ENCODE measurements around the gene GSG1L.

The GSG1L gene

GRCh38 chr16:27966756-27967155 is 96.8 kb downstream of the GSG1L start:
- Histone ChIP-seq H3K27ac (replicated peaks) (no peak overlapping the region), H3K4me3 (replicated peaks; ENCODE audit: insufficient read depth, low read length) (no peak overlapping the region), H3K27me3 (ENCODE audit: insufficient read depth, poor library complexity, severe bottlenecking) (no peaks in the 10 kb centered on the region)
- no peak for TF ChIP-seq REST (IDR thresholded peaks at IDR 0.05; ENCODE audit: insufficient replicate concordance, low read depth)
- no peak for DNase-seq (ENCODE audit: low read depth in 1 of 2, low spot score in 1 of 2)

- Histone ChIP-seq H3K4me3 (replicated peaks; ENCODE audit: insufficient read depth, low read length) (no peak overlapping the region), H3K27me3 (ENCODE audit: insufficient read depth, poor library complexity, severe bottlenecking) (no peaks in the 10 kb centered on the region), H3K27ac (replicated peaks) (no peak overlapping the region)
- TF ChIP-seq CTCF (IDR thresholded peaks at IDR 0.05; ENCODE audit: insufficient read depth, low read length) (no peak), SPI1 (IDR thresholded peaks at IDR 0.05; ENCODE audit: borderline replicate concordance, low read depth) (no peak), REST (IDR thresholded peaks at IDR 0.05; ENCODE audit: insufficient replicate concordance, low read depth) (no peak), POLR2AphosphoS5 (IDR thresholded peaks at IDR 0.05; ENCODE audit: low read depth) (no peak), GABPA (IDR thresholded peaks at IDR 0.05; ENCODE audit: low read depth) (no peak)
- no peak for DNase-seq (ENCODE audit: low read depth in 1 of 2, low spot score in 1 of 2)
Measured at GRCh38 chr16:27965801-27966200, 97.7 kb downstream of the GSG1L start.

- Histone ChIP-seq H3K27ac (replicated peaks) (no peak overlapping the region), H3K27me3 (ENCODE audit: insufficient read depth, poor library complexity, severe bottlenecking) (no peaks in the 10 kb centered on the region), H3K4me3 (replicated peaks; ENCODE audit: insufficient read depth, low read length) (no peak overlapping the region)
- no peak for TF ChIP-seq SPI1 (IDR thresholded peaks at IDR 0.05; ENCODE audit: borderline replicate concordance, low read depth)
- TF ChIP-seq POLR2AphosphoS5 (IDR thresholded peaks at IDR 0.05; ENCODE audit: low read depth) = no peak
- TF ChIP-seq CTCF (IDR thresholded peaks at IDR 0.05; ENCODE audit: insufficient read depth, low read length) = no peak
- TF ChIP-seq GABPA (IDR thresholded peaks at IDR 0.05; ENCODE audit: low read depth) = no peak
- no peak for TF ChIP-seq REST (IDR thresholded peaks at IDR 0.05; ENCODE audit: insufficient replicate concordance, low read depth)
- DNase-seq (ENCODE audit: low read depth in 1 of 2, low spot score in 1 of 2) = no peak
Measured at GRCh38 chr16:27963471-27963965, 100.0 kb downstream of the GSG1L start.

GRCh38 chr16:27962197-27962596 is 101.3 kb downstream of the GSG1L start:
- no peaks in the 10 kb centered on the region for H3K27me3 ChIP-seq (ENCODE audit: insufficient read depth, poor library complexity, severe bottlenecking)
- no peak for TF ChIP-seq CTCF (IDR thresholded peaks at IDR 0.05; ENCODE audit: insufficient read depth, low read length)
- TF ChIP-seq POLR2AphosphoS5 (IDR thresholded peaks at IDR 0.05; ENCODE audit: low read depth) = no peak
- TF ChIP-seq GABPA (IDR thresholded peaks at IDR 0.05; ENCODE audit: low read depth) = no peak
- no peak for TF ChIP-seq SPI1 (IDR thresholded peaks at IDR 0.05; ENCODE audit: borderline replicate concordance, low read depth)
- TF ChIP-seq REST (IDR thresholded peaks at IDR 0.05; ENCODE audit: insufficient replicate concordance, low read depth) = no peak
- no peak overlapping the region for H3K27ac ChIP-seq (replicated peaks)

More at GRCh38 chr16:27962197-27962596, 101.3 kb downstream of the GSG1L start:
- no peak overlapping the region for H3K4me3 ChIP-seq (replicated peaks; ENCODE audit: insufficient read depth, low read length)
- DNase-seq (ENCODE audit: low read depth in 1 of 2, low spot score in 1 of 2) = no peak

Data from HL-60 (cell line).